A673 (cell line): ENCODE data around the gene YARS2. TPM values are rescaled to one million over a fixed set of nuclear protein-coding genes. Genes with fewer than 3 reads are reported as not detected.

Experiments
- BruUV-seq: library from RNA; stranded (reverse); fragments of 400-500 nt; replicated peaks from 2 replicates; lab custom pipeline; 2021; lab: Mats Ljungman, UMichigan
- CTCF ChIA-PET: fragments of 300-600 bp; sonication (Branson Sonifier 250); formaldehyde crosslinking; loops from one replicate; lab custom pipeline; 2022; ENCODE audit warnings: antibody characterized with exemption; lab: Charles Lee
- POLR2A ChIA-PET: fragments of 300-600 bp; sonication (Branson Sonifier 250); formaldehyde crosslinking; loops from one replicate; lab custom pipeline; 2022; ENCODE audit warnings: antibody characterized with exemption; ENCODE audit not compliant: low non-redundant PET; lab: Charles Lee
- DNase-seq: peaks from one replicate; pipeline ENCODE4 v3.0.0-alpha.2; 2015; ENCODE audit warnings: low spot score
- H3K27ac ChIP-seq: fragments of 200-600 bp; sonication (generic); 2 replicates; pipeline ENCODE4 v1.5.1; 2016; ENCODE audit warnings: mixed run types, low read depth, mild to moderate bottlenecking, mixed read lengths, antibody characterized with exemption, low read length; ENCODE audit not compliant: poor library complexity, severe bottlenecking
- H3K27me3 ChIP-seq: fragments of 200-600 bp; sonication (generic); replicated peaks from 2 replicates; pipeline ENCODE4 v1.6.1; 2017; ENCODE audit warnings: mixed run types, low read depth, mild to moderate bottlenecking, mixed read lengths, antibody characterized with exemption, low read length; ENCODE audit not compliant: insufficient read depth, poor library complexity
- H3K36me3 ChIP-seq: fragments of 200-600 bp; sonication (generic); 2 replicates; pipeline ENCODE4 v1.6.1; 2016; ENCODE audit warnings: mixed run types, mild to moderate bottlenecking, mixed read lengths, antibody characterized with exemption, low read length; ENCODE audit not compliant: insufficient read depth, poor library complexity, severe bottlenecking
- H3K4me1 ChIP-seq: fragments of 200-600 bp; sonication (generic); 2 replicates; pipeline ENCODE4 v1.6.1; 2017; ENCODE audit warnings: mixed run types, mild to moderate bottlenecking, mixed read lengths, antibody characterized with exemption, low read length; ENCODE audit not compliant: insufficient read depth, poor library complexity, severe bottlenecking
- H3K4me3 ChIP-seq: fragments of 200-600 bp; sonication (generic); 2 replicates; pipeline ENCODE4 v1.5.1; 2016; ENCODE audit warnings: low read depth, mixed run types, mild to moderate bottlenecking, mixed read lengths, low read length; ENCODE audit not compliant: poor library complexity, severe bottlenecking
- H3K9me3 ChIP-seq: fragments of 200-600 bp; sonication (generic); 2 replicates; pipeline ENCODE4 v1.6.1; 2016; ENCODE audit warnings: mixed run types, low read depth, mild to moderate bottlenecking, mixed read lengths, antibody characterized with exemption, low read length; ENCODE audit not compliant: poor library complexity, severe bottlenecking
- EZH2 ChIP-seq: fragments of 200-600 bp; sonication (generic); IDR thresholded peaks from 2 replicates; pipeline ENCODE4 v1.6.1; 2017; ENCODE audit warnings: borderline replicate concordance, low read depth, mild to moderate bottlenecking, mixed read lengths, antibody characterized with exemption, low read length; ENCODE audit not compliant: poor library complexity, severe bottlenecking
- intact Hi-C: fragments of 100-400 bp; cut with micrococcal nuclease; formaldehyde crosslinking; loops from one replicate; pipeline ENCODE4 v1.10.0; 2022; ENCODE audit not compliant: unreplicated experiment
- total RNA-seq: library from RNA; stranded (reverse); gene quantifications from 2 replicates; pipeline ENCODE4 v1.2.3, GENCODE V29; 2021
- TF ChIP-seq, protein P1 (sequence below): fragments of 300-800, 200-600 bp; sonication (generic); conservative IDR thresholded peaks from 2 replicates; pipeline ENCODE4 v1.5.1; 2017; ENCODE audit warnings: low read depth, mild to moderate bottlenecking, antibody characterized with exemption, low read length, moderate library complexity, mixed read lengths

Gene YARS2
- total RNA-seq, 1 experiment from 2014 or later, result 29.4 TPM

DNA sequence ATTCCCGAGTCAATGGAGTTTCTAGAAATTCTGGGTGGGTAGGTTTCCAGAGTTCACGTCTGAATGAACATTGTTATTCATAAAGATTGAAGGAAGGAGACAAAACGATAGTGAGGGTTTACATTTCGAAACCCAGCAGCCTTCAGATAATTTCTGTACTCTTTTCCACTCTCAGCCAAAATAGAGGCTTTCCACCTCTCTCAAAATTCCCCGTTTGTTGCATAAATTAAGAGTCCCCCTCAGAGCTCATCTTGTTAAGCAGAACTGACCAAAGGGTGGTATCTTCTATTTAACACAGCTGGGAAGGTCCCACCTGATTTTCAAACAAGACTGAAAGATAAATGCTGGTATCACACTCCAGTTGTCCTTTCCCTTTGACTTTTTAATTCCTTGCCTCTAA is 21.5 kb upstream of the YARS2 start:
- ChIA-PET POLR2A (no interaction called here), CTCF (no interaction called here)

DNA sequence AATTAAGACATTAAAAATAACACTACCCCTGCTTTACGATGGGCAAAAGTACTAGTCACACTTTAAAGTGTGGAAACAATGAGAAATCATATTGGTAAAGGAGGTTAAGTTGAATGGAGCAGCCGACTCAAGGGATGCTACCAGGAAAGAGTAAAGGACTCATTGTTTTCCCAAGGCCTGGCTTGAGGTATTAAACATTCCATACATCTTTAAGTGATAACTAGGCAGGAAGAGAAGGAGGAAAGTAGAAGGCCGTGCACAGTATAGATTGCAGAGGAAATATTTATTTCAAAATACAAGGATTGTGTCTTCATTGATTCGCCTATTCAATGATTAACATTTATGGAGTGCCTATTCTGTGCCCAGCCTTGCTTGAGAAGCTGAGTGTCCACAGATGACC is 20.6 kb upstream of the YARS2 start:
- Histone ChIP-seq H3K4me3 (no peak overlapping the region), H3K36me3 (no peaks in the 10 kb centered on the region), H3K9me3 (no peaks in the 10 kb centered on the region), H3K27me3 (peaks cover 32% of the 10 kb centered on the region), H3K27ac (no peak overlapping the region), H3K4me1 (no peaks in the 10 kb centered on the region)
- BruUV-seq, result no TSS peak
- CTCF ChIA-PET, result no interaction called here
- intact Hi-C loops, result no loop called here
- DNase-seq, result no peak
- no peak for TF ChIP-seq EZH2
- TF ChIP-seq, protein P1, sequence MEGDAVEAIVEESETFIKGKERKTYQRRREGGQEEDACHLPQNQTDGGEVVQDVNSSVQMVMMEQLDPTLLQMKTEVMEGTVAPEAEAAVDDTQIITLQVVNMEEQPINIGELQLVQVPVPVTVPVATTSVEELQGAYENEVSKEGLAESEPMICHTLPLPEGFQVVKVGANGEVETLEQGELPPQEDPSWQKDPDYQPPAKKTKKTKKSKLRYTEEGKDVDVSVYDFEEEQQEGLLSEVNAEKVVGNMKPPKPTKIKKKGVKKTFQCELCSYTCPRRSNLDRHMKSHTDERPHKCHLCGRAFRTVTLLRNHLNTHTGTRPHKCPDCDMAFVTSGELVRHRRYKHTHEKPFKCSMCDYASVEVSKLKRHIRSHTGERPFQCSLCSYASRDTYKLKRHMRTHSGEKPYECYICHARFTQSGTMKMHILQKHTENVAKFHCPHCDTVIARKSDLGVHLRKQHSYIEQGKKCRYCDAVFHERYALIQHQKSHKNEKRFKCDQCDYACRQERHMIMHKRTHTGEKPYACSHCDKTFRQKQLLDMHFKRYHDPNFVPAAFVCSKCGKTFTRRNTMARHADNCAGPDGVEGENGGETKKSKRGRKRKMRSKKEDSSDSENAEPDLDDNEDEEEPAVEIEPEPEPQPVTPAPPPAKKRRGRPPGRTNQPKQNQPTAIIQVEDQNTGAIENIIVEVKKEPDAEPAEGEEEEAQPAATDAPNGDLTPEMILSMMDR, result no peak
- POLR2A ChIA-PET, result no interaction called here

More for the DNA sequence above, 21.5 kb upstream of the YARS2 start:
- Histone ChIP-seq H3K27me3 (peaks cover 32% of the 10 kb centered on the region), H3K4me3 (no peak overlapping the region), H3K27ac (no peak overlapping the region), H3K9me3 (no peaks in the 10 kb centered on the region), H3K36me3 (no peaks in the 10 kb centered on the region), H3K4me1 (no peaks in the 10 kb centered on the region)
- TF ChIP-seq EZH2, result no peak
- TF ChIP-seq, protein P1, result no peak
- no TSS peak for BruUV-seq
- intact Hi-C loops, result no loop called here
- no peak for DNase-seq

DNA sequence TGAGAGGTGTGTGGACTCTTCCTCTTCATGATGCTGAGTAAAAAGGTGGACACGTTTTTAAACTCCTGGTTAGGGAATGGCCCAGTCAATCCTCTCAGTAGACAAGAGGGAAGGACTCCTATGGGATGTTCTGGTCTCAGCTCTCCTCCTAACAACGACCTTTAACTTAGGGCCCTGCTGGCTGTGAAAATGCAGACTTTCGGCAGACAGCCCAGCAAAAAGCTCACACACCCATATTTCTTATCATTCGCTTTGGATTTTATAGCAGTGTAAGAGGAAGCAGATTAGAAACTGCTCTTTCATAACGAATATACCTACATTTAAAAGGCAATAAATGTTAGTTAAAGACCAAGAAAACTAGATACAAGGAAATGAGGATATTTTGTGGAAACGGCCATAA is 18.0 kb upstream of the YARS2 start:
- Histone ChIP-seq H3K27ac (no peak overlapping the region), H3K36me3 (no peaks in the 10 kb centered on the region), H3K4me1 (no peaks in the 10 kb centered on the region), H3K9me3 (no peaks in the 10 kb centered on the region), H3K27me3 (peaks cover 19% of the 10 kb centered on the region), H3K4me3 (no peak overlapping the region)
- intact Hi-C loops, result no loop called here
- CTCF ChIA-PET, result interaction anchor here (0.6 kb wide), 1 partner anchor 45 kb away, joined by 3 read pairs; no protein-coding TSS in a partner anchor
- no TSS peak for BruUV-seq
- POLR2A ChIA-PET, result no interaction called here
- no peak for DNase-seq
- TF ChIP-seq, protein P1, result no peak
- no peak for TF ChIP-seq EZH2
